GM12872 (cell line): ENCODE data around the gene DENND1A.

Source experiments
- CTCF ChIP-seq: IDR thresholded peaks from 3 replicates; pipeline ENCODE4 v1.5.1; 2011; ENCODE audit warnings: low read depth, mild to moderate bottlenecking, low read length, moderate library complexity; ENCODE audit not compliant: insufficient read depth

Gene DENND1A

GRCh38 chr9:123435471-123435870, 494.5 kb downstream of the DENND1A start:
- TF ChIP-seq CTCF = no peak

GRCh38 chr9:123434619-123435240, 495.2 kb downstream of the DENND1A start:
- peak; percentile 21; the same call in 1 of the 3 replicates for TF ChIP-seq CTCF

GRCh38 chr9:123432331-123433236, 497.3 kb downstream of the DENND1A start:
- TF ChIP-seq CTCF = no peak

- no peak for TF ChIP-seq CTCF
Observed at GRCh38 chr9:123431581-123431980, 498.3 kb downstream of the DENND1A start.

GRCh38 chr9:123426406-123426805, 503.5 kb downstream of the DENND1A start:
- TF ChIP-seq CTCF = peak; percentile 24; the same call in 1 of the 3 replicates

GRCh38 chr9:123425836-123426365, 504.0 kb downstream of the DENND1A start:
- no peak for TF ChIP-seq CTCF

GRCh38 chr9:123425261-123425821, 504.6 kb downstream of the DENND1A start:
- no peak for TF ChIP-seq CTCF
